LNCaP clone FGC (cell line): Measurements from ENCODE around the gene ZNF789.

Experiments used
- DNase-seq: peaks from one replicate; pipeline ENCODE4 v3.0.0-alpha.2; 2011; ENCODE audit warnings: low read depth
- H3K4me3 ChIP-seq: 2 replicates; pipeline ENCODE4 v1.5.1; 2011; ENCODE audit warnings: mild to moderate bottlenecking, low read depth, low read length, control low read depth
- CTCF ChIP-seq: IDR thresholded peaks from 2 replicates; pipeline ENCODE4 v1.5.1; 2012; ENCODE audit warnings: mild to moderate bottlenecking; ENCODE audit not compliant: control insufficient read depth, insufficient read depth; ENCODE audit errors: extremely low read depth

ZNF789 gene

GRCh38 chr7:99438573-99439480 is 33.9 kb upstream of the ZNF789 start, which contains the start of the genes CPSF4 and PTCD1:
Gene CPSF4 (plus strand): TSS chr7:99438943. CDS start chr7:99439083, 140 bp downstream.
Gene PTCD1 (minus strand): TSS chr7:99438798. CDS start chr7:99435242, 3,556 bp downstream.
- no peak for TF ChIP-seq CTCF
- peak within 1 kb of the TSS; percentile 97 for H3K4me3 ChIP-seq
- peak; percentile 84 for DNase-seq

- no peak for DNase-seq
- peak overlapping the region; percentile 97 for H3K4me3 ChIP-seq
- no peak for TF ChIP-seq CTCF
Observed at GRCh38 chr7:99440195-99440594, 32.5 kb upstream of the ZNF789 start.

- no peak overlapping the region for H3K4me3 ChIP-seq
- no peak for TF ChIP-seq CTCF
- no peak for DNase-seq
Observed at GRCh38 chr7:99446096-99446495, 26.6 kb upstream of the ZNF789 start.

GRCh38 chr7:99447943-99448342 is 24.7 kb upstream of the ZNF789 start:
- no peak for DNase-seq
- no peak overlapping the region for H3K4me3 ChIP-seq
- TF ChIP-seq CTCF: peak; percentile 68

GRCh38 chr7:99448855-99449254 is 23.8 kb upstream of the ZNF789 start:
- H3K4me3 ChIP-seq: no peak overlapping the region
- no peak for DNase-seq
- no peak for TF ChIP-seq CTCF

GRCh38 chr7:99449326-99449725 is 23.4 kb upstream of the ZNF789 start:
- TF ChIP-seq CTCF: no peak
- no peak for DNase-seq

GRCh38 chr7:99451936-99452335 is 20.8 kb upstream of the ZNF789 start:
- DNase-seq: no peak
- no peak for TF ChIP-seq CTCF
- H3K4me3 ChIP-seq: no peak overlapping the region

More at GRCh38 chr7:99449326-99449725, 23.4 kb upstream of the ZNF789 start:
- H3K4me3 ChIP-seq: no peak overlapping the region
